GM12878 (cell line): ENCODE measurements around the gene SYT3.

Experiments
- CTCF ChIP-seq, 3 experiments: IDR thresholded peaks in 2 of 3; conservative IDR thresholded peaks in 1 of 3; 2 replicates each; pipeline ENCODE4 v1.5.1; 2011; ENCODE audit warnings: low read depth in 3 of 3, low read length in 3 of 3, mild to moderate bottlenecking in 3 of 3, control low read depth in 2 of 3, moderate library complexity in 2 of 3, inconsistent platforms in 1 of 3, mixed read lengths in 1 of 3; ENCODE audit not compliant: control insufficient read depth in 2 of 3, insufficient read depth in 1 of 3; ENCODE audit errors: extremely low read depth in 1 of 3
- KLF5 ChIP-seq: fragments of 450-650 bp; IDR thresholded peaks from 2 replicates; pipeline ENCODE4 v1.6.1; 2014; ENCODE audit warnings: mild to moderate bottlenecking; ENCODE audit not compliant: partially characterized antibody

DNA sequence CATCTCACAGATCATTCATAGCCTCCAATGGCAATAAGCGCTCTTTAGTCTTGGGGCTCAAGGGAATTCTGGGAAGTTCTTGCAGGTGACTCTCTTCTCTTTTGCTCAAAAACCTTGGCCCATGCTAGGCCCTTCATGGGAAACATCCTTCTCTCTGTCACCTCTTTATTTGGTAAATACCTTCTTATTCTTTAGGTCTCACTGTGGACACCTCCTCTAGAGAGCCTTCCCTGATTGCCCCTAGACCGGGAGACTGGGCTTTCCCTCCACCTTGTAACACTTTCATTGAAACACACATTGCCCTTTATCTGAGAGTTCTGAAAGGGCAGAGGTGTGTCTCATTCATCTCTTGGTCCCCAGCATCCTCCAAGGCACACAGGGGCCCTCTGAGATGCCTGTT, 11.5 kb upstream of the SYT3 start:
- TF ChIP-seq CTCF (IDR thresholded peaks at IDR 0.05 in 2 of 3, conservative IDR thresholded peaks at IDR 0.05 in 1 of 3; ENCODE audit: control insufficient read depth in 2 of 3, extremely low read depth in 1 of 3, insufficient read depth in 1 of 3, low read depth in 3 of 3, low read length in 3 of 3) (no peak), KLF5 (no peak)
